IPS-18a (cell line): ENCODE data around the gene HOXC13.

Experiments
- H3K27ac ChIP-seq: one replicate; pipeline ENCODE4 v1.5.1; 2013; ENCODE audit warnings: low read length
- H3K27me3 ChIP-seq: one replicate; pipeline ENCODE4 v1.6.1; 2013; ENCODE audit warnings: mild to moderate bottlenecking, low read length; ENCODE audit not compliant: control insufficient read depth, insufficient read depth
- H3K36me3 ChIP-seq: one replicate; pipeline ENCODE4 v1.6.1; 2013; ENCODE audit warnings: low read depth, low read length; ENCODE audit not compliant: control insufficient read depth
- H3K4me1 ChIP-seq: one replicate; pipeline ENCODE4 v1.6.1; 2013; ENCODE audit warnings: low read depth, low read length; ENCODE audit not compliant: control insufficient read depth
- H3K4me3 ChIP-seq: one replicate; pipeline ENCODE4 v1.5.1; 2013; ENCODE audit warnings: low read length
- H3K9ac ChIP-seq: one replicate; pipeline ENCODE4 v1.6.1; 2013; ENCODE audit warnings: mild to moderate bottlenecking, low read length, moderate library complexity
- H3K9me3 ChIP-seq: one replicate; pipeline ENCODE4 v1.6.1; 2013; ENCODE audit warnings: low read depth, low read length; ENCODE audit not compliant: control insufficient read depth

Gene HOXC13

DNA sequence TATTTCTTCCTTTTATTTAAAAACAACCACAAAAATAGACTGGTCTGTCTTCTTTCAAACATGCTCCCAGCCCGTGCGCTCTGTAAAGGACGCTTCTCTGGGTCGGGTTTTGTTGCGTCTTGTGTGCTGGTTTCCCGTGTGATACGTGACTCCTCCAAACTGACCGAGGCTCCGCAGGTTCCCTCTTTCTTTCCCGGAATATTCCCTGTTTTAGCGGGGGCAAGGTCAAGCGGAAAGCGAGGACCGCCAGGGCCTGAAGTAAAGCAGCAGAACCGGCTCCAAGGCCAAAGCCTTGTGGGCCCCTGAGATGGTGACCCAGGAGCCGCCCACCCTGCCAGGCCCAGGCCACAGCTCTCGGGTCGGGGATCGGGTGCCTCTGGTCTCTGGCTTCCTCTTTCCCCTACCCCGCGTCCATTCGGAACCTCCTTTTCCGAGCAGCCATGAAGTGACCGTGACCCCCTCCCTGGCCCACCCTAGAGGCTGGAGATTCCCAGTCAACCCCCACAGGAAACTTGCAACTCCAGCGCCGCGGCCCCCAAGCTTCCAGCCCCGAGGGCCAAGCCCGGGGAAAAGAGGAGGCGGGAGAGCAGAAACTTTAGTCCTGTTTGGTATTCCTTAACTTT, 45.4 kb downstream of the HOXC13 start:
- no peak overlapping the region for H3K4me3 ChIP-seq

DNA sequence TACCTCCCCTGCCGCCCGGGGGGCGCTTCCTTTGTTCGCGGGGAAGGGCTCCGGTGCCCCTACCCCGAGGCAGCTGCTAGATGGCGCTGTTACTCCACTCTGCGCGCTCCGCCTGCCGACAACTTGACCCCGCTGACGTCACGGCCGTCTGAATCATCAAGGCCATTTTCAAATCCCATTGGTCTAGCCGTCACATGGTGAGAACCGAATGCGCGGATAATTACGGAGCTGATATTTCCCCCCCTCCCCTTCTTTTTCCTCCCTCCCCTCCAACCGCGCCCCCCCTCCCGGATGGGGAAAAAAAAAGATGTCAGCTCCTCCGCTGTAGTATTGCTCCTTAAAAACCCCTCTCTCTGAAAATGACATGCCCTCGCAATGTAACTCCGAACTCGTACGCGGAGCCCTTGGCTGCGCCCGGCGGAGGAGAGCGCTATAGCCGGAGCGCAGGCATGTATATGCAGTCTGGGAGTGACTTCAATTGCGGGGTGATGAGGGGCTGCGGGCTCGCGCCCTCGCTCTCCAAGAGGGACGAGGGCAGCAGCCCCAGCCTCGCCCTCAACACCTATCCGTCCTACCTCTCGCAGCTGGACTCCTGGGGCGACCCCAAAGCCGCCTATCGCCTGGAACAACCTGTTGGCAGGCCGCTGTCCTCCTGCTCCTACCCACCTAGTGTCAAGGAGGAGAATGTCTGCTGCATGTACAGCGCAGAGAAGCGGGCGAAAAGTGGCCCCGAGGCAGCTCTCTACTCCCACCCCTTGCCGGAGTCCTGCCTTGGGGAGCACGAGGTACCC, 46.5 kb downstream of the HOXC13 start, which contains the start of gene HOXC10:
TSS of gene HOXC10 (plus strand) at position 246 of the 791 bp plus-strand sequence. CDS start at position 360, 114 bp downstream.
- Histone ChIP-seq H3K36me3 (no peaks in the 10 kb centered on the region), H3K9me3 (no peaks in the 10 kb centered on the region), H3K27ac (no peak within 1 kb of the TSS), H3K27me3 (peaks cover 100% of the 10 kb centered on the region), H3K4me3 (peak within 1 kb of the TSS; percentile 6), H3K9ac (no peak within 1 kb of the TSS), H3K4me1 (no peaks in the 10 kb centered on the region)

More for the DNA sequence above, 45.4 kb downstream of the HOXC13 start:
- H3K9me3 ChIP-seq, result no peaks in the 10 kb centered on the region
- H3K36me3 ChIP-seq, result no peaks in the 10 kb centered on the region
- no peak overlapping the region for H3K9ac ChIP-seq
- H3K27me3 ChIP-seq, result peaks cover 100% of the 10 kb centered on the region
- H3K27ac ChIP-seq, result no peak overlapping the region
- H3K4me1 ChIP-seq, result no peaks in the 10 kb centered on the region

DNA sequence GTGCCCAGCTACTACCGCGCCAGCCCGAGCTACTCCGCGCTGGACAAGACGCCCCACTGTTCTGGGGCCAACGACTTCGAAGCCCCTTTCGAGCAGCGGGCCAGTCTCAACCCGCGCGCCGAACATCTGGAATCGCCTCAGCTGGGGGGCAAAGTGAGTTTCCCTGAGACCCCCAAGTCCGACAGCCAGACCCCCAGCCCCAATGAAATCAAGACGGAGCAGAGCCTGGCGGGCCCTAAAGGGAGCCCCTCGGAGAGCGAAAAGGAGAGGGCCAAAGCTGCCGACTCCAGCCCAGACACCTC, 47.0 kb downstream of the HOXC13 start:
- no peaks in the 10 kb centered on the region for H3K4me1 ChIP-seq
- H3K27ac ChIP-seq, result no peak overlapping the region
- no peaks in the 10 kb centered on the region for H3K36me3 ChIP-seq
- H3K27me3 ChIP-seq, result peaks cover 100% of the 10 kb centered on the region
- H3K9ac ChIP-seq, result no peak overlapping the region
- H3K9me3 ChIP-seq, result no peaks in the 10 kb centered on the region
- no peak overlapping the region for H3K4me3 ChIP-seq

DNA sequence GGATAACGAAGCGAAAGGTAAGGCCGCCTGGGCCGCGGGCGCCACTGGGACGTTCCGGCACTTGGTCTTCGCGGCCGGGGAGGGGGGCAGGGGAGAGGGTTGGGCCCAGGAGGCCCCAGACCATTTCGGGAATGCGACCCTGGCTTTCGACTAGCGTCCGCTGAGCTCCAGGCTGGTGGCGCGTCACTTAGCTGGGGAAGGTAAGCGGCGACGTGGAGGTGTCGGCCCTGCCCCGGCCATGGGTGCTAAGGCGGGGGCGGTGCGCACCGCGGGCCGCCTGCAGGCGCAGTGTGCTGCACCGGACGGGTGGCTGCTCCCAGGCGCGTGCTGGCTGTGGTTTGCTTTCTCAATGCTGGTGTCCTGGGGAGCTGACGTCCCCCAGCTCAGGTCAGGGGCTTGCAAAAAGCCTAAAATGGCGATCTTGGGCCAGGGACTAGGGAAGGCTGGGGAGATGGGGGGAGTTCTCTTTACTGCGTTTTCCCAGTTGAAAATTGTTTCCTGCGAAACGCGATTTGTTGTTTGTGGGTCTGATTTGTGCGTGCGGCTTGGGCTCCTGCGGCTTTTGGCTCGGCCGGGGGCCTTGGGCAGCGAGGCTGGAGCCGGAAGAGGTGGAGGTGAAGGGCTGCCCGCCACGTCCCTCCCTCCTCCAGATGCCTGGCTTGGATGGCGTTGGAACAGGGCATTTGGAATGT, 47.5 kb downstream of the HOXC13 start:
- Histone ChIP-seq H3K27ac (no peak overlapping the region), H3K9me3 (no peaks in the 10 kb centered on the region), H3K36me3 (no peaks in the 10 kb centered on the region), H3K4me3 (no peak overlapping the region), H3K27me3 (peaks cover 100% of the 10 kb centered on the region), H3K4me1 (no peaks in the 10 kb centered on the region), H3K9ac (no peak overlapping the region)

DNA sequence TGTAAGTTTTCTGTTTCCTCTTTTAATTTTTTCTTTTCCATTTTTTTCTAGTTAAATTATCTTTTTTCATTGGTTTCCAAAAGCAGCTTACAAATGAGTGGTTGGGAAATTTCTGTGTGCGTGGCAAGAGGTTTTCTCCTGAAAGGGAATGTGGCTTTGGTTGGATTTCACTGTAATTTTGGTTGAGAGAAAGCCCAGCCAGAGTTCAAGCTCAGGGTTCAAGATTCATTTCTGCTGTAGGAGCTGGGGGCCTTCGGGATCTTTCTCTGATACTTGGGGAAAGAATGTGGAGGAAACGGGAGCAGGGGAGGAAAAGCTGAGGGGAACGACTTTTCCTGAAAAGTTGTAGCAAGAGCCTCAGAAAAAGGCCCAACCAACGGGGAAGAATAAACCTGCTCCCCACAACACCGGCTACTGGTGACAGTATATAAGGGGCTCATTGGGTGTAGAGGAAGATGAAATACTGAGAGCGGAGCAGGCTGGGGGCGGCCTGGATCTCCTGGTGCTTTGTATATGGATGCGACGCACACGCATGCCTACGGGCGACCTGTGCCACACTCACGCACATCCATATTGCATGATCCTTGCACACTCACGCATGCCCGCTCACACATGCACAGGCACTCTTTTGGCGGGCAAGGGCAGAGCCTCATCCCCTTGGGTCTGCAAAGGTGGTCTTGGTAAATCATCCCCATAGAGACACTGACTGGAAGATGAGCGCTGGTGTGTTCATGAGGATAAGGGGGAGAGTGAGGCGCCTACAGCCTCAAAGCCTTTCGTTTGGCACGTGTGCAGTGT, 48.3 kb downstream of the HOXC13 start:
- Histone ChIP-seq H3K27ac (no peak overlapping the region), H3K9ac (no peak overlapping the region), H3K27me3 (peaks cover 100% of the 10 kb centered on the region), H3K4me1 (no peaks in the 10 kb centered on the region), H3K4me3 (no peak overlapping the region), H3K36me3 (no peaks in the 10 kb centered on the region), H3K9me3 (no peaks in the 10 kb centered on the region)

DNA sequence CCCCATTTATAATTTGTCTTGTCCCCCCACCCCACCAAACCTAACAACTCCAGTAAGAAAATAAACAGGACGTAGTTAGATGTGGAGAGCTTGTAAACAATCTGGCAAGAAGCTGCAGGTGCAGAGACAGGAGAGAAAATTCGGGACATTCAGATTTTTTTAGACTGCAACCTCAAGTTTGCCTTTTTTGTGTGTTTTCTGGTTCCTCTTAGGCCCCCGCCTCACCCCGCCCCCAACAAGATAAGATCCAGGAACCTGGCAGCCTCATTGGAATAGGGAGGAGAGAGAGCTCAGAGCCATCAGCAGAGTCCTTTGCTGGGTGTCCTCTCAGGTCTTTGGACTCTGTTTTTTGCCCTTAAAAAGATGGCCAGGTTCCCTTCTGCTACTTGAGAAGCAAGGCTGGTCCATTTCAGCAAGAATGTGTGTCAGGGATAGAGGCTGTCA, 49.2 kb downstream of the HOXC13 start:
- peaks cover 100% of the 10 kb centered on the region for H3K27me3 ChIP-seq
- no peaks in the 10 kb centered on the region for H3K9me3 ChIP-seq
- no peak overlapping the region for H3K4me3 ChIP-seq

DNA sequence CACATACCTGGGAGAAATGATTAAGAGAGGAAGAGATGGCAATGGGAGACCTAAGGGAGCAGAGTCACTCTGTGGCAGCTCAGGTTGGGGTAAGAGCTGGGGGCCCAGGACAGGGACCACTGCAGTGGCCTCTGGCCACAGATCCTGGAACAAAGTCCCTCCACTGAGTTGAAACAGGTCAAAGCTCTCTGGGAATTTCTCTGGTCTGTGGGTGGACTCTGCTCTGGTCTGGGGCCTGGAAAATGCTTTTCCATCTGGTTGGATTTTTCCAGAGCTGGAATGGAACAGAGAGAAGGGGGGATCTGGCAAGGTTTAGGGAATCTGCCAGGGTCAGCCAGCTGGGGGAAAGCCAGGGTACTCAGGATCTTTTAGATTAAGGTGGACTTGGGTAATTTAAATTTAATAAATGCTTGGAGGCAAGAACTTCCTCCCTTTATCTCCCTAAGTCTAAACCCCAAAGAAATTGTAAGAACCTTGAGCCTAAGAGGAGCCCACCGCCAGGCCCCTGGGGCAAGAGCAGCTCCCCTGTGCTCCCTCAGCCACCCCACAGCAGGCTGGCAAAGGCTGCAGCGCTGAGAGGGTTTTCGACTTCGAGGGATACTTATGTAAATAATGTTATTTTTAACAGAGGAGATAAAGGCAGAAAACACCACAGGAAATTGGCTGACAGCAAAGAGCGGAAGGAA, 50.1 kb downstream of the HOXC13 start:
- no peaks in the 10 kb centered on the region for H3K4me1 ChIP-seq
- H3K4me3 ChIP-seq, result no peak overlapping the region
- no peaks in the 10 kb centered on the region for H3K36me3 ChIP-seq
- H3K9ac ChIP-seq, result no peak overlapping the region
- no peak overlapping the region for H3K27ac ChIP-seq
- no peaks in the 10 kb centered on the region for H3K9me3 ChIP-seq
- H3K27me3 ChIP-seq, result peaks cover 100% of the 10 kb centered on the region

More for the DNA sequence above, 49.2 kb downstream of the HOXC13 start:
- H3K36me3 ChIP-seq, result no peaks in the 10 kb centered on the region
- H3K27ac ChIP-seq, result no peak overlapping the region
- H3K9ac ChIP-seq, result no peak overlapping the region
- H3K4me1 ChIP-seq, result no peaks in the 10 kb centered on the region

DNA sequence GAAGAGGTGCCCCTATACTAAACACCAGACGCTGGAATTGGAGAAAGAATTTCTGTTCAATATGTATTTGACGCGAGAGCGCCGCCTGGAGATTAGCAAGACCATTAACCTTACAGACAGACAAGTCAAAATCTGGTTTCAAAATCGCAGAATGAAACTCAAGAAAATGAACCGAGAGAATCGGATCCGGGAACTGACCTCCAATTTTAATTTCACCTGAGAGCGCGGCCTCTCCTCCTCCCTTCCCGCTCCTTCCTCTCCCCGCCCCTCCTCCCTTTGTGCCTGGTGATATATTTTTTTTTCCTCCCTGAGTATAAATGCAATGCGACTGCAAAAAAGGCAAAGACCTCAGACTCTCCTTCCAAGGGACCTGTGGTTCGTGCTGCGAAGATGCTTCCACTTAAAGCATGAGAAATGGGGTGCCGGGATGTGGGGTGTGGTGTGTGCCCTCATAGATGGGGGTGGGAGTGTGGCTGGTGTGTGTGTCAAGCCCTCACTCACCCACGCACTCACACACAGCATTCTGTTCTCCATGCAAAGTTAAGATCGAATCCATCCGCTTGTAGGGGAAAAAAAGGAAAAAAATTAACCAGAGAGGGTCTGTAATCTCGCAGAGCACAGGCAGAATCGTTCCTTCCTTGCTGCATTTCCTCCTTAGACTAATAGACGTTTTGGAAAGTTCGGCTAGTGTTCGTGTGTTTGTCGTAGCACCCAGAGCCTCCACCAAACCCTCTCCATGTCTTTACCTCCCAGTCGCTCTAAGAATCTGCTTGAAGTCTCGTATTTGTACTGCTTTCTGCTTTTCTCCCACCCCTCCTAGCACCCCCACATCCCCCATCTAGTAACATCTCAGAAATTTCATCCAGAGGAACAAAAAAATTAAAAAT, 50.8 kb downstream of the HOXC13 start:
- peaks cover 100% of the 10 kb centered on the region for H3K27me3 ChIP-seq

DNA sequence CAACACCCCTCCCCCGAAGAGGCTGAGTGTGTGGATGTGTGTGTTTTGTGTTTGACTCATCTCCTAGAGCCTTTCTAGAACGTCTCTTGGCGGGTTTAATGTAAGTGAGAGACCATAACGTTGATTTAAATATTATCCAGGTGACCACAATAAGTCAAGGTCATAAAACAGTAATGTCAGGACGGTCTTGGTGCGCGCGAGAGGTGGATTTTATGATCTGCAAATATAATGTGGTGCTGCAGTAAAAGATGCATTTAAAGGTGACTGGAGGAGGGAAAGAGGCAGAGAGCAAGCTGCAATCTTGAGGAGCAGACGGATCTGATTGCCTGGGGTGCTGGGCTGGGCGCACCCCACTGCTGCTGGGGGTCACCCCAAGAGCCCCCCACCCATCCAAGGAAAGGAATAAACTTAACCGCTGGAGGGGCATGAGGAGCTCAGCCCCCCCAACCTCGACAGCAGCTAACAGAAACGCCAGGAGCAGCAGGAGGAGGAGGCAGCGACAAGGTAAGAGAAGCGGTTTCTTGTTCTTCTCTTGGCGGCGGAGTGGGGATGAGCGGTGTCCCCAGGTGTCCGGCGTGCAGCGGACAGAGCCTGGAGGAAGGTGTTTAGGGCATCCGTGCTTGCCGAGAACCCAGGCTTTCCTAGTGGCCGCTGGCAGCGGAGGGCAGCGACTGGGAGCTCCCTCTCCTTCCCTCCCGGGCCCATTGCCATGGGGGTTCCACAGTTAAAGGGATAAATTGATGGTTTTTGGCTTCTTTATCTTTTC, 51.9 kb downstream of the HOXC13 start:
- peaks cover 100% of the 10 kb centered on the region for H3K27me3 ChIP-seq
- no peak overlapping the region for H3K27ac ChIP-seq
- no peak overlapping the region for H3K9ac ChIP-seq
- peaks cover 4% of the 10 kb centered on the region for H3K4me1 ChIP-seq
- H3K4me3 ChIP-seq, result no peak overlapping the region
- no peaks in the 10 kb centered on the region for H3K36me3 ChIP-seq
- H3K9me3 ChIP-seq, result no peaks in the 10 kb centered on the region

More for the DNA sequence above, 50.8 kb downstream of the HOXC13 start:
- no peaks in the 10 kb centered on the region for H3K9me3 ChIP-seq
- no peaks in the 10 kb centered on the region for H3K4me1 ChIP-seq
- no peaks in the 10 kb centered on the region for H3K36me3 ChIP-seq
- H3K9ac ChIP-seq, result no peak overlapping the region
- no peak overlapping the region for H3K27ac ChIP-seq
- H3K4me3 ChIP-seq, result no peak overlapping the region

DNA sequence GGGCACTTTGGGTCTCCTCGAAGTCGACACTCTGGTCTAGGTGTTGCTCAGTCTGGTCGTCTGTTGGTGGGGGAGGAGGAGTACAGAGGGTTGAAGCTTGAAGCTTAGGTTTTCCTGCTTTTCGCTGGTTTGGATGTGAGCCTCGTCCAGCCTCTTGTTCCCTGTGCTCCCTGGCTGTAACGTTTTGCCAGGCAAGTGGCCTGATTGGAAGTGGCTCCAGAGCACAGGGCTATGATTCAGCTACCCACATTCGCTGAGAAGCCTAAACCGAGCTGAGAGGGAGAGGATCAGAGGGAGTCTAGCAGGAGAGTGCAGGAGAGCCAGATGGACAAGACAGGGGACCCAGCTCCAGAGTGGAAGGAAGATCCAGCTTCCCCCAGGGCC, 52.4 kb downstream of the HOXC13 start:
- Histone ChIP-seq H3K9me3 (no peaks in the 10 kb centered on the region), H3K27ac (no peak overlapping the region), H3K4me3 (no peak overlapping the region), H3K27me3 (peaks cover 100% of the 10 kb centered on the region), H3K9ac (no peak overlapping the region), H3K36me3 (no peaks in the 10 kb centered on the region), H3K4me1 (peaks cover 4% of the 10 kb centered on the region)
